GM12873 (cell line): ENCODE results near the gene CEP19.

Source experiments
- TF ChIP-seq, protein P1 (sequence below): IDR thresholded peaks from 2 replicates; pipeline ENCODE4 v1.5.1; 2012; ENCODE audit warnings: low read depth, mild to moderate bottlenecking, moderate library complexity, low read length, control low read depth; ENCODE audit not compliant: insufficient read depth; ENCODE audit errors: missing control alignments

Gene CEP19

GRCh38 chr3:196660381-196661166, 51.5 kb downstream of the CEP19 start:
- TF ChIP-seq, protein P1, sequence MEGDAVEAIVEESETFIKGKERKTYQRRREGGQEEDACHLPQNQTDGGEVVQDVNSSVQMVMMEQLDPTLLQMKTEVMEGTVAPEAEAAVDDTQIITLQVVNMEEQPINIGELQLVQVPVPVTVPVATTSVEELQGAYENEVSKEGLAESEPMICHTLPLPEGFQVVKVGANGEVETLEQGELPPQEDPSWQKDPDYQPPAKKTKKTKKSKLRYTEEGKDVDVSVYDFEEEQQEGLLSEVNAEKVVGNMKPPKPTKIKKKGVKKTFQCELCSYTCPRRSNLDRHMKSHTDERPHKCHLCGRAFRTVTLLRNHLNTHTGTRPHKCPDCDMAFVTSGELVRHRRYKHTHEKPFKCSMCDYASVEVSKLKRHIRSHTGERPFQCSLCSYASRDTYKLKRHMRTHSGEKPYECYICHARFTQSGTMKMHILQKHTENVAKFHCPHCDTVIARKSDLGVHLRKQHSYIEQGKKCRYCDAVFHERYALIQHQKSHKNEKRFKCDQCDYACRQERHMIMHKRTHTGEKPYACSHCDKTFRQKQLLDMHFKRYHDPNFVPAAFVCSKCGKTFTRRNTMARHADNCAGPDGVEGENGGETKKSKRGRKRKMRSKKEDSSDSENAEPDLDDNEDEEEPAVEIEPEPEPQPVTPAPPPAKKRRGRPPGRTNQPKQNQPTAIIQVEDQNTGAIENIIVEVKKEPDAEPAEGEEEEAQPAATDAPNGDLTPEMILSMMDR, result no peak

DNA sequence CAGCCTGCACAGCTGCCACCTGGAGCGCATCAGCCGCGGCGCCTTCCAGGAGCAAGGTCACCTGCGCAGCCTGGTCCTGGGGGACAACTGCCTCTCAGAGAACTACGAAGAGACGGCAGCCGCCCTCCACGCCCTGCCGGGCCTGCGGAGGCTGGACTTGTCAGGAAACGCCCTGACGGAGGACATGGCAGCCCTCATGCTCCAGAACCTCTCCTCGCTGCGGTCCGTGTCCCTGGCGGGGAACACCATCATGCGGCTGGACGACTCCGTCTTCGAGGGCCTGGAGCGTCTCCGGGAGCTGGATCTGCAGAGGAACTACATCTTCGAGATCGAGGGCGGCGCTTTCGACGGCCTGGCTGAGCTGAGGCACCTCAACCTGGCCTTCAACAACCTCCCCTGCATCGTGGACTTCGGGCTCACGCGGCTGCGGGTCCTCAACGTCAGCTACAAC, 52.1 kb downstream of the CEP19 start:
- TF ChIP-seq, protein P1, result no peak
